Measurements from ENCODE around the gene HDAC4. TPM values are rescaled to one million over a fixed set of nuclear protein-coding genes. Genes with fewer than 3 reads are reported as not detected.

HDAC4 gene
- total RNA-seq, 1 experiment from 2014 or later, result 5.6 TPM

- DNase-seq (ENCODE audit: low read depth), result no peak
- in situ Hi-C loops (cut with HindIII; ENCODE audit: low pct_unique_long_range_greater_than_20kb, low sequenced_read_pairs), result no loop called here
Observed at GRCh38 chr2:239324456-239324855, 76.4 kb downstream of the HDAC4 start.

DNA sequence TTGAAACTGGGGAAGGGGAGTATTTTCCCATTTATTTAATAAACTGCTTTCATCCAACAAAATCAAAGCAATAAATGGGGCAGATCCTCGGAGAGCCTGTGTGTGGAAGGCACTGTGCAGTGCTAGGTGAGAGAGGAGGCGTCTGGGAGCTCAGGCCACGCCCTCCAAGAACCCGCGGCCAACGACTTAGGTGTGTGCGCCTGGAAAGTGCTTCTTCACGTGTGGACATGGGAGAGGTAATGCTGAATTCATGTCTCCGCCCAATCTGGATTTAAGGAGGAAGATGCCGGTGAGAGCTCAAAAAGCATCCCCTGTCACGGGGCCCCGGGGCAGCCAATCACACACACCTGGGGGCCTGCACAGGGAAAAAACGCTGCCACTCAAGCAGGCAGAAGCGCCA, 77.4 kb downstream of the HDAC4 start:
- in situ Hi-C loops (cut with HindIII; ENCODE audit: low pct_unique_long_range_greater_than_20kb, low sequenced_read_pairs), result no loop called here
- DNase-seq (ENCODE audit: low read depth), result no peak

DNA sequence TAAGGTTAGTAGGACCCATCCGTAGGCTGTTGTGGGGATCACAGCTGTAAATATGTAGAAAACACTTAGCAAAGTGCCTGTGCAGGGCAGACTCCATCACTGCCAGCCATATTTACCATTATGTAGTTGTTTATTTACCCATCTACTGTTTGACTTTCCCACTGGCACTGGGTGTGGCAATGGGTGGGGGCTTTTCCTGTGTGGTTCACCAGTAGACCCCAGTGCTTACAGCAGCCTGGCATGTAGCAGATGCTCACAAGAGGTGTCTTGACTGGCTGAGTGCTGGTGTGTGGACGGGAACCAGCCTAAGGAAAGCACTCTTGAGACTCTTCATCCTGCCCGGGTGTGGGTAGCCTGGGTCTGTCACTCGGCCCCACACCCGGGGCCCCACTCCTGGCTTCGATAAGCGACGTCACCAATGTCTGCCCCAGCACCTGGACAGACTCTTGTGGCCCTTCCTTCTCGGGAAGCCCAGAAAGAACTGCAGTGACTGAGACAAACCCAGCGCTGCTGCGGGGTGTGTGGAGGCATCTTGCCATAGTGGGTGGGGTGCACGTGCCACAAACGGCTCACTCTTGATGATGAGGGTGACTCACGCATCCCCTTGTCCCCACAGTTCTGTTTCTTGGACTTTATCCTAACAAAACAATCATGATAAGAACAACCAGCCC, 78.3 kb downstream of the HDAC4 start:
- in situ Hi-C loops (cut with HindIII; ENCODE audit: low pct_unique_long_range_greater_than_20kb, low sequenced_read_pairs), result no loop called here
- DNase-seq (ENCODE audit: low read depth), result no peak

DNA sequence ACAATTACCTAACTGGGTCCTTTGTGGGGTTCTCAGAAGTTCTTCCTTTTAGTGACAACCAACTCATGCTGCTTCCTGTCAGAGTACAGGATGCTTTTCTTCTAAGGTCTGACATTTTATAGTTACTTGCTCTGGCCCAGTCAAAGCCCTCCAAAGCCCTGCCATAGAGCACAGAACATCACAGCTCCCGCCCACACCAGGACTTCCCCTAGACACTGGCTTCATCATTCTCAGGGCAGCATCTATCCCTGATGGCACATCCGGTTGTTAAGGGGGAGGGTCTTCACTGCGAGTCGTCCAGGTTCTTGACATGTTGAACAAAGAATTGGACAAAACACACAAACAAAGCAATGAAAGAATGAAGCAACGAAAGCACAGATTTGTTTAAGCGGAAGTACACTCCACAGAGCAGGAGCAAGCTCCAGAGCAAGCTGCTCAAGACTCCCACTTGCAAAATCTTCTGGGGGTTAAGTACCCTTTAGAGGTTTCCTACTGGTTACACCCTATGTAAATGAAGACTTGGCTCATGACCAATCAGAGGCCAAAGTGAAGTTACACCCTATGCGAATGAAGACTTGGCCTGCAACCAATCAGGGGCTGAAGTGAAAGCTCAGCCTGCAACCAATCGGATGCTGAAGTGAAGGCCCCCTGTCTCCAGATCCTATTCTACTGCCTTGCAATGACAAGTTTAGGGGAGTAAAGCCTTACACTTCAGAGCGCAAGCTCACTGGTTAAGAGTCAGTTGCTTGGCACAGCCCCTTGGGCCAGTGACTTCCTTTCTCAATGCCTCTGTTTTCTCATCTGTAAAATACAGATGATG, 79.0 kb downstream of the HDAC4 start:
- no peak for DNase-seq (ENCODE audit: low read depth)
- in situ Hi-C loops (cut with HindIII; ENCODE audit: low pct_unique_long_range_greater_than_20kb, low sequenced_read_pairs), result no loop called here

- peak; percentile 26 for DNase-seq (ENCODE audit: low read depth)
- in situ Hi-C loops (cut with HindIII; ENCODE audit: low pct_unique_long_range_greater_than_20kb, low sequenced_read_pairs), result no loop called here
Observed at GRCh38 chr2:239318790-239319661, 81.8 kb downstream of the HDAC4 start.

DNA sequence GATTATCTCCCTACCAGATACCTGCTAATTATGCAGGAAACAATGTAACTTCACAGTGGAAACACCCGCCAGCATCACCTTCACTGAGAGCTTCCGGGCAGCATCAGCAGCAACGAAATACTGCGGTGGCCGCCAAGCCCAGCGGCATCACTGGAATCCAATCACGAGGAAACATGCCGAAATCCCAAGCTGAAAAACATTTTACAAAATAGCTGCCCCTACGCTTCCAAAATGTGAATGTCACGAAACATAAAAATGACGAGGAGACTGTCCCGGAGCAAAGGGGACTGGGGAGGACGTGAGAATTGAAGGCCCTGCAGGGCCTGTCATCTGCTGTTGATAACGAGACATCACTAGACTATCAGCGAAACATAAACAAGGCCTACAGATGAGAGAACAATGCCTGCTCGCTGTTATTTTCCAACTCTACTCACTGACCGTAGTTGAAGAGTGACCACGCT, 82.6 kb downstream of the HDAC4 start:
- in situ Hi-C loops (cut with HindIII; ENCODE audit: low pct_unique_long_range_greater_than_20kb, low sequenced_read_pairs), result no loop called here
- no peak for DNase-seq (ENCODE audit: low read depth)

GRCh38 chr2:239316562-239317465, 84.0 kb downstream of the HDAC4 start:
- DNase-seq (ENCODE audit: low read depth), result no peak
- in situ Hi-C loops (cut with HindIII; ENCODE audit: low pct_unique_long_range_greater_than_20kb, low sequenced_read_pairs), result no loop called here

- no peak for DNase-seq (ENCODE audit: low read depth)
- in situ Hi-C loops (cut with HindIII; ENCODE audit: low pct_unique_long_range_greater_than_20kb, low sequenced_read_pairs), result no loop called here
Observed at GRCh38 chr2:239315308-239315707, 85.5 kb downstream of the HDAC4 start.

DNA sequence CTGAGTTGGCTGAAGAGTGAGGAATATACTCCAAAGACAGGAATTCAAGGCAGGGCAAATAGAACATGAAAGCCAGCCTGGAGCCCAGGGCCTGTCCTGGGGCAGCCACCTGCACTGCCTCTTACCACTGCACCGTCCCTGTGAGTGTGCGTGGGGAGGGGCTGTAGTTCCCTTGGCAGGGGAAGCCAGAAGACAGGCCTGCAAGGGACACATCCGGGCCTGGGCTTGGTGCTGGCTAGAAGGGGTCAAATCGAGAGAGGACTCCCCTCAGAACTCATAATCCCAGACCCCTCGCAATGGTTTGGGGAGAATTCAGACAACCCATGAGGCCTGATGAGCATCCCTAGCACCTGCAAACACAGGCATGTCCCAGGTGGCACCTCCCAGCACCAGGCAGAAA, 87.0 kb downstream of the HDAC4 start:
- in situ Hi-C loops (cut with HindIII; ENCODE audit: low pct_unique_long_range_greater_than_20kb, low sequenced_read_pairs), result no loop called here
- no peak for DNase-seq (ENCODE audit: low read depth)

GRCh38 chr2:239312741-239313667, 87.8 kb downstream of the HDAC4 start:
- no peak for DNase-seq (ENCODE audit: low read depth)
- in situ Hi-C loops (cut with HindIII; ENCODE audit: low pct_unique_long_range_greater_than_20kb, low sequenced_read_pairs), result no loop called here

DNA sequence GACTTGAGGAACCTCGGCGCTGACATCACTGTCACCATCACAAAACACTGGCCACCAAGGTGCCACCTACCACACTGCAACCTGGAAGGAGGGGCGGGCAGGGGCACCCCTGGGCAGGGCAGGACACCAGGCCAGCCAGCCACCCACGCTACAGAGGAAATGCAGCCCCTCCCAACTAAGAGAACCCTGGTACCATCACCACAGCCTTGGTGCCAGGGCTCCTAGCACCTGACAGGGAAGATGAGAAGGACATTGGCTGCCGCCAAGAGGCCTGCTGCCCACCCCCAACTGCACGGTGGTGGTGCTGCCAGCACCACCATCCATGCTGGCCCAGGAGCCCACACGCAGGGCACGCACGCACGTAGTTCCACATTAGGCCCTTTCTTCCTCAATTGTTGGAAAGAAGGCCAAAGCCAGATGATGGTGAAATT, 88.7 kb downstream of the HDAC4 start:
- DNase-seq (ENCODE audit: low read depth), result no peak
- in situ Hi-C loops (cut with HindIII; ENCODE audit: low pct_unique_long_range_greater_than_20kb, low sequenced_read_pairs), result no loop called here

DNA sequence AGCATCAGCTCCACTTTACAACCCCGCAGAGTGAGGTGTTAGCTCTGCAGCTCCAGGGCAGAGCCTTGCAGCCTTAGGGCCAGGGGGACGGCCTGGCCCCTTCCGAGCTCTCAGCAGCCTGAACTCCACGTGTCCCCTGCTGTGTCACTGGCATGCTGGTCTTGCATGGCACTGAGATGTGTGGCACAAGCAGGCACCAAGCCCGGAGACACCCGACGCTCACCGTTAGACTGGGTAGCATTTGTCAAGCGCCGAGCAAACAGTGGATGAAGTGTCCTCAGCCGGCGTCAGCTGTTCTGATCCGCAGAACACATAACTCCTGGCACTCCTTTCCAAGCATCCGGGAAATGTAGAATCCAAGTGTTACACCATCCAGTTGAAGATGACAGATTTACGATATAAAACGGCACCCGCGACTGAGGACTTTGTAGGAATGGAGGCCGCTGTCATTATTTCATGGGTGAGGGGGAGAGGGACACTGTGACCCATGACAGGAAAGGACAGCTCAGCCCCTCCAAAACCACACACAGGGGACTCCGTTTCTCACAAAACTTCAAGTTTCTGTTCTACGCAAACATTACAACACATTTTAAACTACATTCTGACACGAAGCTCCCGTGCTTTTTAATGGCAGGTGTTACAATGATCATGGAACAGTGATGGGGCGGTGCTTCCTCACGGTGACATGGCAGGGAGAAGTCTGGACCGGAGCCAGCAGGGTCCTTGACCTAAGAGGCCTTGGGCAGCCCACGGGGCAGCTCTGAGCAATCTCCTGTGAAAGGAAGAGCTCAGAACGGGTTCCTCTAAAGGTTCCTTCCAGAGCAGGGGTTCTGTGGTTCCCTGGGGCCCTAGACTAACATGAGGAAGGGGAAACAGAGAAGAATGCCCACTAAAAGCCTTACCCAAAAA, 89.4 kb downstream of the HDAC4 start:
- in situ Hi-C loops (cut with HindIII; ENCODE audit: low pct_unique_long_range_greater_than_20kb, low sequenced_read_pairs), result no loop called here
- no peak for DNase-seq (ENCODE audit: low read depth)

DNA sequence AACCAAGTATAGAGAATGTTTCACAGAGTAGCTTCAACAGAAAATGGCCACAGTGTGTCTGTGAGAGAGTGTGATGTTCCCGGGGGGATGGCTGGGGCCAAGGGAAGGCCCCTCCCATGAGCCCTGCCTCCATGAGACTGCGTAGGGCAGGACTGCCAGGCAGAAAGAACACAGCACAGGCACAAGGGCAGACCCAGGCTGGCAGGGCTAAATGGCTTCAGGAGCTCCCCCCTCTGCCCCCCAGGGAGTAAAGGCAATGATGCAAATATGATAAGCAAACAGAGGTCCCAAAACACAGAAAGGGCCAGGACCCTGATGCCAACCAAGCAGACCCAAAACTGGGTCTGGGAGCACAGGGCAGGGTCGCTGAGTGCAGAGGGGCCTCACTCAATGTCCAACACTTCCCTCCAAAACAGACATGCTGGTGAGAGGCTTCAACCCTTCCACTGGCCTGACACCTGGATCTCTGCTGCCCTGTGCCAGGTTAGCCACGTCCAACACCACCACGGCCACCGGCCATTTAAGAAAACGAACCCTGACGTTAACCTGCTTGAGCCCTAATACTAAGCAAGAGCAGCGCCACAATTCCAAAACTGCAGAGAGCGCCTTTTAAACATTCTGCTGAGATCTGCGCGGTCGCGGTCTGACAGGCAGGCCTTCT, 90.3 kb downstream of the HDAC4 start:
- no peak for DNase-seq (ENCODE audit: low read depth)
- in situ Hi-C loops (cut with HindIII; ENCODE audit: low pct_unique_long_range_greater_than_20kb, low sequenced_read_pairs), result no loop called here

DNA sequence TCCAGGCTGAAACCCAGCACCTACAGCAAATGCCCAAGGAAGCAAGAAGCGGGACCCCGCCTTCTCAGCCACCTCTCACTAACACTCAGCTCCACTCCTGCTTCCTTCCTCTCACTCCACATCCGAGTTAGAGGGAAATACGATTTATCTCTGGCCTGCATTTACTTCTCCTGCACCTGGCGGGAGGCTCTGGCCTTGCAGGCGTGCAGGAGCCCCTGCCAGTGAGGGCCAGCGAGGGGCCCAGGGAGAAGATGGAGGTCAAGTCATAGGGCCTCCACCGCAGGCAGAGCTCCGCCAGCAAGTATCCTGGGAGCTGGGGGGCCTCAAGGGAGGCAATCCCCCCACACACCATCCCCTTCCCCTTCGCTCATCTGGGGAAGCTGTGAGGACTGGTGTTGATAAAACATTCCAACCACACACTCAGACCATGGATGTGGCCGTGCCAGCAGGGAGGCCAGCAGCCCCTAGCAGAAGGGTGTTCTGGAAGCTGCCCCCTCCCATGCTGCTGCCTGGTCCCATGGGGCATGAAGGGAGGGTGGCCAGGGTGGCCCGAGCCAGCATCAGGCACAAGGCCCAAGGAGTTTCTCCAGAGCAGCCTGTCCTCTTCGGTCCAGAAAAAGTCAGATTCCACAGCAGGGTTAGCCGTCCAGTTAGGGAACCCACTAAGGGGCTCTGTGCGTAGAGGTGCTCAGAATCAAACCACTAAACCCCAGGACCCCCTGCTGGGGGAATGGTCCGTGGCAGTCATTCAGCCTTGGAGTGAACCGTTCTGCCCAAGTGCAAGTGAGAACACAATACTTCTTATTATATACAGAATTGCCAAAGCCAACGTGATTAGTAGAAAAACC, 91.2 kb downstream of the HDAC4 start:
- in situ Hi-C loops (cut with HindIII; ENCODE audit: low pct_unique_long_range_greater_than_20kb, low sequenced_read_pairs), result no loop called here
- DNase-seq (ENCODE audit: low read depth), result no peak

Measured in Caki2 (cell line).